T-helper 17 cell (primary cell): ENCODE data around the gene USP17L25. TPM values are rescaled to one million over a fixed set of nuclear protein-coding genes. Genes with fewer than 3 reads are reported as not detected.
"Not testable (repeated sequence)": the region's sequence is repeated elsewhere in the genome, so short reads cannot be mapped to it uniquely, and the experiment has no call there.

Source experiments
- ATAC-seq: fragments of 150-1000 bp; cut with Tn5 transposase; 2 replicates; pipeline ENCODE4 v1.10.0; 2021; ENCODE audit warnings: mild to moderate bottlenecking, moderate library complexity
- DNase-seq, 3 donors: peaks; one replicate each; pipeline versions ENCODE4 v3.0.0 to v3.0.0-alpha.2; 2020 to 2021
- H3K9me3 ChIP-seq: one replicate; pipeline ENCODE4 v1.7.0; 2013; ENCODE audit warnings: low read length, mild to moderate bottlenecking; ENCODE audit not compliant: control insufficient read depth, poor library complexity, severe bottlenecking
- H3K27ac Mint-ChIP-seq: one replicate; pipeline ENCODE4 v1.8.0; 2022; ENCODE audit warnings: mild to moderate bottlenecking, moderate library complexity, mixed read lengths
- H3K27me3 Mint-ChIP-seq: one replicate; pipeline ENCODE4 v1.8.0; 2022; ENCODE audit warnings: mixed read lengths
- H3K36me3 Mint-ChIP-seq: one replicate; pipeline ENCODE4 v1.8.0; 2022; ENCODE audit warnings: low read depth, mixed read lengths
- H3K4me1 Mint-ChIP-seq: one replicate; pipeline ENCODE4 v1.8.0; 2022; ENCODE audit warnings: mild to moderate bottlenecking, mixed read lengths
- H3K4me3 Mint-ChIP-seq: one replicate; pipeline ENCODE4 v1.8.0; 2022; ENCODE audit warnings: mild to moderate bottlenecking, moderate library complexity, mixed read lengths
- total RNA-seq, 4 donors: library from RNA in 2 of 4; stranded (reverse) in 2 of 4; gene quantifications; one replicate each; pipeline ENCODE4 v1.2.3 and lab custom pipeline; 2022 to 2026

USP17L25 gene, protein sequence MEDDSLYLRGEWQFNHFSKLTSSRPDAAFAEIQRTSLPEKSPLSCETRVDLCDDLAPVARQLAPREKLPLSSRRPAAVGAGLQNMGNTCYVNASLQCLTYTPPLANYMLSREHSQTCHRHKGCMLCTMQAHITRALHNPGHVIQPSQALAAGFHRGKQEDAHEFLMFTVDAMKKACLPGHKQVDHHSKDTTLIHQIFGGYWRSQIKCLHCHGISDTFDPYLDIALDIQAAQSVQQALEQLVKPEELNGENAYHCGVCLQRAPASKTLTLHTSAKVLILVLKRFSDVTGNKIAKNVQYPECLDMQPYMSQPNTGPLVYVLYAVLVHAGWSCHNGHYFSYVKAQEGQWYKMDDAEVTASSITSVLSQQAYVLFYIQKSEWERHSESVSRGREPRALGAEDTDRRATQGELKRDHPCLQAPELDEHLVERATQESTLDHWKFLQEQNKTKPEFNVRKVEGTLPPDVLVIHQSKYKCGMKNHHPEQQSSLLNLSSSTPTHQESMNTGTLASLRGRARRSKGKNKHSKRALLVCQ
- not detected for total RNA-seq
- total RNA-seq (lab: John Stamatoyannopoulos, UW), result 0 reads per million in 2 donors

DNA sequence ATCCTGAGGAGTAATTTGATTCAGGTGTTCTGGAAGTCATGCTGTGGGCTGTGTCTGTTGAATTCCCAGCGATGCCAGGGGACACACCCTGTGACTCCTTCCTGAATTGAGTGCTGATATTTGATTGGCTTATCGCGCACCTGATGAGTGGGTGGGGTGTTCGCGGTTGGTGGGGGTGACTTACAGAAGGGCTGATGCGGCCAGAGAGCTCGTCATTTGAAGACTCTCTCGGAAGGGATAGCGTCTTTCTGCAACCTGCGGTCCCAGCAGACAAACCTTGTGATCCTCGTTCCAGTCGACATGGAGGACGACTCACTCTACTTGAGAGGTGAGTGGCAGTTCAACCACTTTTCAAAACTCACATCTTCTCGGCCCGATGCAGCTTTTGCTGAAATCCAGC lies at the start of gene USP17L25:
USP17L25 (plus strand) TSS at position 301 of the 400 bp plus-strand sequence; CDS start at position 301, 0 bp downstream.
- H3K27me3 Mint-ChIP-seq, ATAC-seq, H3K27ac Mint-ChIP-seq, DNase-seq, H3K36me3 Mint-ChIP-seq, H3K4me1 Mint-ChIP-seq, H3K9me3 ChIP-seq, H3K4me3 Mint-ChIP-seq: not testable (repeated sequence)

DNA sequence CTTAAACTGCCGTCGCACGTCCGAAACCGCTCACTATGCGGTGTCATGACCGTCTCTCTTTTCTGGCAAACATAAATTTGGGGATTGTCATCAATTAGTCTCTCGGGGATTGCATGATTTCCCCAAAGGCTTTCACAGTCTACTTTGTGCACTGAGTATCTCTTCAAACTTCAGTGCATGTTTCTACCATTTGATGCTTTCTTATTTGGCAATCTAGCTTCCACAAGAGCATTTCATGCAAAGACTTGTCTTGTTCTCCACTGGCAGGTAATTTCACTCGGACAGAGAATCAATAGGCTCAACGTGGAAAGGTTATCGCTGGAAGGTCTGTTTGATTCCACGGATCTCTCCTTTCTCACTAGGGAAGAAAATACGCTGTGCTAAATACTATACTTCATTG lies 5.5 kb upstream of the USP17L25 start:
- DNase-seq, H3K4me3 Mint-ChIP-seq, H3K27me3 Mint-ChIP-seq, ATAC-seq, H3K4me1 Mint-ChIP-seq, H3K27ac Mint-ChIP-seq, H3K36me3 Mint-ChIP-seq, H3K9me3 ChIP-seq: not testable (repeated sequence)

DNA sequence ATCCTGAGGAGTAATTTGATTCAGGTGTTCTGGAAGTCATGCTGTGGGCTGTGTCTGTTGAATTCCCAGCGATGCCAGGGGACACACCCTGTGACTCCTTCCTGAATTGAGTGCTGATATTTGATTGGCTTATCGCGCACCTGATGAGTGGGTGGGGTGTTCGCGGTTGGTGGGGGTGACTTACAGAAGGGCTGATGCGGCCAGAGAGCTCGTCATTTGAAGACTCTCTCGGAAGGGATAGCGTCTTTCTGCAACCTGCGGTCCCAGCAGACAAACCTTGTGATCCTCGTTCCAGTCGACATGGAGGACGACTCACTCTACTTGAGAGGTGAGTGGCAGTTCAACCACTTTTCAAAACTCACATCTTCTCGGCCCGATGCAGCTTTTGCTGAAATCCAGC lies 4.8 kb upstream of the USP17L25 start, which contains the start of gene USP17L24:
USP17L24 (plus strand) TSS at position 301 of the 400 bp plus-strand sequence; CDS start at position 301, 0 bp downstream.
- not testable (repeated sequence) for H3K4me1 Mint-ChIP-seq, H3K36me3 Mint-ChIP-seq, H3K27me3 Mint-ChIP-seq, DNase-seq, H3K9me3 ChIP-seq, H3K4me3 Mint-ChIP-seq, ATAC-seq, H3K27ac Mint-ChIP-seq

DNA sequence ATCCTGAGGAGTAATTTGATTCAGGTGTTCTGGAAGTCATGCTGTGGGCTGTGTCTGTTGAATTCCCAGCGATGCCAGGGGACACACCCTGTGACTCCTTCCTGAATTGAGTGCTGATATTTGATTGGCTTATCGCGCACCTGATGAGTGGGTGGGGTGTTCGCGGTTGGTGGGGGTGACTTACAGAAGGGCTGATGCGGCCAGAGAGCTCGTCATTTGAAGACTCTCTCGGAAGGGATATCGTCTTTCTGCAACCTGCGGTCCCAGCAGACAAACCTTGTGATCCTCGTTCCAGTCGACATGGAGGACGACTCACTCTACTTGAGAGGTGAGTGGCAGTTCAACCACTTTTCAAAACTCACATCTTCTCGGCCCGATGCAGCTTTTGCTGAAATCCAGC lies 4.6 kb downstream of the USP17L25 start, which contains the start of gene USP17L26:
USP17L26 (plus strand) TSS at position 301 of the 400 bp plus-strand sequence; CDS start at position 301, 0 bp downstream.
- DNase-seq, result not testable (repeated sequence)

GRCh38 chr4:9339103-9339502 lies 9.4 kb downstream of the USP17L25 start, which contains the start of gene USP17L5:
USP17L5 (plus strand) TSS chr4:9339403; CDS start chr4:9339403, 0 bp downstream.
- H3K27me3 Mint-ChIP-seq, H3K36me3 Mint-ChIP-seq, H3K27ac Mint-ChIP-seq, DNase-seq, H3K4me3 Mint-ChIP-seq, H3K9me3 ChIP-seq, ATAC-seq, H3K4me1 Mint-ChIP-seq: not testable (repeated sequence)

More for the DNA sequence above, 4.6 kb downstream of the USP17L25 start, which contains the start of gene USP17L26:
- H3K27me3 Mint-ChIP-seq, H3K4me1 Mint-ChIP-seq, H3K36me3 Mint-ChIP-seq, H3K27ac Mint-ChIP-seq, H3K9me3 ChIP-seq, ATAC-seq, H3K4me3 Mint-ChIP-seq: not testable (repeated sequence)

- H3K9me3 ChIP-seq, H3K27ac Mint-ChIP-seq, H3K4me1 Mint-ChIP-seq, H3K4me3 Mint-ChIP-seq, ATAC-seq, H3K36me3 Mint-ChIP-seq, DNase-seq, H3K27me3 Mint-ChIP-seq: not testable (repeated sequence)
These were observed 14.1 kb downstream of the USP17L25 start, which contains the start of gene USP17L27 for GRCh38 chr4:9343848-9344247. USP17L27 (plus strand) TSS chr4:9344148; CDS start chr4:9344148, 0 bp downstream.

DNA sequence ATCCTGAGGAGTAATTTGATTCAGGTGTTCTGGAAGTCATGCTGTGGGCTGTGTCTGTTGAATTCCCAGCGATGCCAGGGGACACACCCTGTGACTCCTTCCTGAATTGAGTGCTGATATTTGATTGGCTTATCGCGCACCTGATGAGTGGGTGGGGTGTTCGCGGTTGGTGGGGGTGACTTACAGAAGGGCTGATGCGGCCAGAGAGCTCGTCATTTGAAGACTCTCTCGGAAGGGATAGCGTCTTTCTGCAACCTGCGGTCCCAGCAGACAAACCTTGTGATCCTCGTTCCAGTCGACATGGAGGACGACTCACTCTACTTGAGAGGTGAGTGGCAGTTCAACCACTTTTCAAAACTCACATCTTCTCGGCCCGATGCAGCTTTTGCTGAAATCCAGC lies 18.9 kb downstream of the USP17L25 start, which contains the start of gene USP17L28:
USP17L28 (plus strand) TSS at position 301 of the 400 bp plus-strand sequence; CDS start at position 301, 0 bp downstream.
- not testable (repeated sequence) for H3K27ac Mint-ChIP-seq, ATAC-seq, DNase-seq, H3K36me3 Mint-ChIP-seq, H3K27me3 Mint-ChIP-seq, H3K4me3 Mint-ChIP-seq, H3K4me1 Mint-ChIP-seq, H3K9me3 ChIP-seq

- not testable (repeated sequence) for H3K27ac Mint-ChIP-seq, H3K4me3 Mint-ChIP-seq, H3K27me3 Mint-ChIP-seq, ATAC-seq, H3K36me3 Mint-ChIP-seq, DNase-seq, H3K4me1 Mint-ChIP-seq, H3K9me3 ChIP-seq
These were observed 21.2 kb downstream of the USP17L25 start for GRCh38 chr4:9350866-9351265.

GRCh38 chr4:9353338-9353737 lies 23.6 kb downstream of the USP17L25 start, which contains the start of gene USP17L29:
USP17L29 (plus strand) TSS chr4:9353638; CDS start chr4:9353638, 0 bp downstream.
- H3K4me1 Mint-ChIP-seq, H3K36me3 Mint-ChIP-seq, H3K27ac Mint-ChIP-seq, H3K4me3 Mint-ChIP-seq, ATAC-seq, H3K27me3 Mint-ChIP-seq, H3K9me3 ChIP-seq, DNase-seq: not testable (repeated sequence)

DNA sequence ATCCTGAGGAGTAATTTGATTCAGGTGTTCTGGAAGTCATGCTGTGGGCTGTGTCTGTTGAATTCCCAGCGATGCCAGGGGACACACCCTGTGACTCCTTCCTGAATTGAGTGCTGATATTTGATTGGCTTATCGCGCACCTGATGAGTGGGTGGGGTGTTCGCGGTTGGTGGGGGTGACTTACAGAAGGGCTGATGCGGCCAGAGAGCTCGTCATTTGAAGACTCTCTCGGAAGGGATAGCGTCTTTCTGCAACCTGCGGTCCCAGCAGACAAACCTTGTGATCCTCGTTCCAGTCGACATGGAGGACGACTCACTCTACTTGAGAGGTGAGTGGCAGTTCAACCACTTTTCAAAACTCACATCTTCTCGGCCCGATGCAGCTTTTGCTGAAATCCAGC lies 33.1 kb downstream of the USP17L25 start, which contains the start of gene USP17L30:
USP17L30 (plus strand) TSS at position 301 of the 400 bp plus-strand sequence; CDS start at position 301, 0 bp downstream.
- H3K9me3 ChIP-seq, H3K27me3 Mint-ChIP-seq, H3K27ac Mint-ChIP-seq, H3K36me3 Mint-ChIP-seq, DNase-seq, H3K4me3 Mint-ChIP-seq, H3K4me1 Mint-ChIP-seq, ATAC-seq: not testable (repeated sequence)

- H3K27me3 Mint-ChIP-seq, H3K27ac Mint-ChIP-seq, ATAC-seq, H3K4me3 Mint-ChIP-seq, H3K9me3 ChIP-seq, H3K4me1 Mint-ChIP-seq, H3K36me3 Mint-ChIP-seq, DNase-seq: not testable (repeated sequence)
These were observed 50.2 kb downstream of the USP17L25 start for GRCh38 chr4:9379881-9380280.
